Activated CD4-positive, alpha-beta T cell treated with anti-CD3 and anti-CD28 coated beads, Interleukin-2, amount 50 U/mL, for 4 hours (primary cell): Measurements from ENCODE around the gene MMP24.
A peak's percentile ranks its signal among the peaks of the same experiment; 100 is the strongest.
"Not testable (repeated sequence)": the region's sequence is repeated elsewhere in the genome, so short reads cannot be mapped to it uniquely, and the experiment has no call there.

Experiments
- DNase-seq, 2 experiments: peaks; one replicate each; pipeline ENCODE4 v3.0.0-alpha.2; 2020

Gene MMP24

GRCh38 chr20:35260426-35260825 lies 33.9 kb downstream of the MMP24 start:
- no peak for DNase-seq

- not testable (repeated sequence) for DNase-seq
Measured at GRCh38 chr20:35262321-35262720, 35.8 kb downstream of the MMP24 start.

GRCh38 chr20:35262731-35263531 lies 36.4 kb downstream of the MMP24 start:
- DNase-seq, result not testable (repeated sequence)

- no peak for DNase-seq
Measured at GRCh38 chr20:35263532-35264341, 37.2 kb downstream of the MMP24 start.

GRCh38 chr20:35264755-35265154 lies 38.3 kb downstream of the MMP24 start:
- no peak for DNase-seq

GRCh38 chr20:35267092-35267491 lies 40.6 kb downstream of the MMP24 start:
- no peak for DNase-seq

GRCh38 chr20:35269055-35269781 lies 42.7 kb downstream of the MMP24 start:
- DNase-seq, result peak; percentile 23 to 33

- DNase-seq, result no peak
Measured at GRCh38 chr20:35270021-35270902, 43.8 kb downstream of the MMP24 start.

GRCh38 chr20:35271073-35271882 lies 44.8 kb downstream of the MMP24 start:
- DNase-seq, result no peak

GRCh38 chr20:35271904-35272303 lies 45.4 kb downstream of the MMP24 start:
- DNase-seq, result no peak

GRCh38 chr20:35273449-35274171 lies 47.1 kb downstream of the MMP24 start:
- no peak for DNase-seq

GRCh38 chr20:35274172-35275092 lies 47.9 kb downstream of the MMP24 start:
- DNase-seq, result no peak

- no peak for DNase-seq
Measured at GRCh38 chr20:35275741-35276251, 49.3 kb downstream of the MMP24 start.

GRCh38 chr20:35276408-35276807 lies 49.9 kb downstream of the MMP24 start:
- DNase-seq, result no peak

GRCh38 chr20:35277127-35277526 lies 50.6 kb downstream of the MMP24 start:
- DNase-seq, result no peak

GRCh38 chr20:35277531-35278395 lies 51.3 kb downstream of the MMP24 start, which contains the start of gene MMP24OS:
Gene MMP24OS, minus strand, starts transcription at chr20:35278122. Its CDS starts 193 bp downstream, at chr20:35277929.
- peak; percentile 81 to 82 for DNase-seq

- no peak for DNase-seq
Measured at GRCh38 chr20:35279040-35279439, 52.5 kb downstream of the MMP24 start.

GRCh38 chr20:35279533-35280174 lies 53.2 kb downstream of the MMP24 start:
- no peak for DNase-seq
